ENCODE data around the gene MYO5A. TPM values are rescaled to one million over a fixed set of nuclear protein-coding genes. Genes with fewer than 3 reads are reported as not detected.

The MYO5A gene
- total RNA-seq, 4 donors from 2014 or later: 10.9 to 151 (median 17.0) TPM

GRCh38 chr15:52284164-52284563 is 244.5 kb downstream of the MYO5A start:
- in situ Hi-C loops (cut with MboI; ENCODE audit: low pct_ligation_motif_present in 1 of 4, low pct_unique_long_range_greater_than_20kb in 1 of 4, low sequenced_read_pairs in 3 of 4) (no loop called here), intact Hi-C loops (cut with DNase I; ENCODE audit: low total_unique reads) (no loop called here)
- 75 to 81% methylated on average over 3 of the region's 3 CpGs for WGBS, 2 donors (ENCODE audit: low coverage in 1 of 2)
- peaks cover 7 to 19% (median 17%) of the 10 kb centered on the region in 4 donors for H3K4me1 ChIP-seq
- H3K4me3 ChIP-seq: no peak overlapping the region
- H3K27me3 ChIP-seq: no peaks in the 10 kb centered on the region
- DNase-seq: no peak
- H3K36me3 ChIP-seq: no peaks in the 10 kb centered on the region
- TF ChIP-seq POLR2A (IDR thresholded peaks at IDR 0.05) (no peak), POLR2AphosphoS5 (IDR thresholded peaks at IDR 0.05) (no peak), EP300 (IDR thresholded peaks at IDR 0.05; ENCODE audit: low read depth) (no peak)
- TF ChIP-seq, protein P1, sequence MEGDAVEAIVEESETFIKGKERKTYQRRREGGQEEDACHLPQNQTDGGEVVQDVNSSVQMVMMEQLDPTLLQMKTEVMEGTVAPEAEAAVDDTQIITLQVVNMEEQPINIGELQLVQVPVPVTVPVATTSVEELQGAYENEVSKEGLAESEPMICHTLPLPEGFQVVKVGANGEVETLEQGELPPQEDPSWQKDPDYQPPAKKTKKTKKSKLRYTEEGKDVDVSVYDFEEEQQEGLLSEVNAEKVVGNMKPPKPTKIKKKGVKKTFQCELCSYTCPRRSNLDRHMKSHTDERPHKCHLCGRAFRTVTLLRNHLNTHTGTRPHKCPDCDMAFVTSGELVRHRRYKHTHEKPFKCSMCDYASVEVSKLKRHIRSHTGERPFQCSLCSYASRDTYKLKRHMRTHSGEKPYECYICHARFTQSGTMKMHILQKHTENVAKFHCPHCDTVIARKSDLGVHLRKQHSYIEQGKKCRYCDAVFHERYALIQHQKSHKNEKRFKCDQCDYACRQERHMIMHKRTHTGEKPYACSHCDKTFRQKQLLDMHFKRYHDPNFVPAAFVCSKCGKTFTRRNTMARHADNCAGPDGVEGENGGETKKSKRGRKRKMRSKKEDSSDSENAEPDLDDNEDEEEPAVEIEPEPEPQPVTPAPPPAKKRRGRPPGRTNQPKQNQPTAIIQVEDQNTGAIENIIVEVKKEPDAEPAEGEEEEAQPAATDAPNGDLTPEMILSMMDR (IDR thresholded peaks at IDR 0.05): no peak
- no peaks in the 10 kb centered on the region for H3K9me3 ChIP-seq
- H3K27ac ChIP-seq: no peak overlapping the region

GRCh38 chr15:52283281-52283680 is 245.4 kb downstream of the MYO5A start:
- TF ChIP-seq, protein P1 (IDR thresholded peaks at IDR 0.05): no peak
- TF ChIP-seq POLR2A (IDR thresholded peaks at IDR 0.05) (no peak), POLR2AphosphoS5 (IDR thresholded peaks at IDR 0.05) (no peak), EP300 (IDR thresholded peaks at IDR 0.05; ENCODE audit: low read depth) (no peak)
- no peak for DNase-seq
- Histone ChIP-seq H3K27ac (no peak overlapping the region), H3K27me3 (no peaks in the 10 kb centered on the region), H3K4me1 (peaks cover 3 to 12% (median 10%) of the 10 kb centered on the region in 4 donors), H3K4me3 (no peak overlapping the region), H3K36me3 (peaks cover 0 to 3% (median 0%) of the 10 kb centered on the region in 4 donors), H3K9me3 (no peaks in the 10 kb centered on the region)
- in situ Hi-C loops (cut with MboI; ENCODE audit: low pct_ligation_motif_present in 1 of 4, low pct_unique_long_range_greater_than_20kb in 1 of 4, low sequenced_read_pairs in 3 of 4): no loop called here
- intact Hi-C loops (cut with DNase I; ENCODE audit: low total_unique reads): no loop called here
- 80 to 91% methylated on average over 1 to 6 of the region's 6 CpGs for WGBS, 2 donors (ENCODE audit: low coverage in 1 of 2)

DNA sequence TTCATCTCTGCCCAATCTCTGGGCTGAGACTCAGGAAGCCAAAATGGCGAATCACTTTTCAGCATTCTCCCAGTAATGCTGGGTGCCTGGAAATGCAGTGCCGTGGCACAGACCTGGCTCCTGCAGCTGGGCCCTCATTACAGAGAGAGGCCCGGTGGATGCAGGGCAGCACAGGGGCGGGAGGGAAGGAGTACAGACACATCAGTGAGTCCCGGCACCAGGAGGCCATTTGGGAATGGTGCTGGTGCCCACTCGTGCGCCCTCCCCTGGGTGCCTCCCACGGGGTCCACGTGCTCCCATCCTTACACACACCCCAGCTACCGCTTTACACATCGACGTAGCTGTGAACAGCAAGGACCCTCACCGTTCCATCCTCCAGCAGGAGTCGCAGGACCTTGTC is 246.3 kb downstream of the MYO5A start:
- no peak for DNase-seq
- Histone ChIP-seq H3K4me3 (no peak overlapping the region), H3K27ac (no peak overlapping the region), H3K4me1 (peaks cover 0 to 4% (median 3%) of the 10 kb centered on the region in 4 donors), H3K36me3 (peaks cover 0 to 10% (median 0%) of the 10 kb centered on the region in 4 donors), H3K27me3 (no peaks in the 10 kb centered on the region), H3K9me3 (no peaks in the 10 kb centered on the region)
- intact Hi-C loops (cut with DNase I; ENCODE audit: low total_unique reads) (no loop called here), in situ Hi-C loops (cut with MboI; ENCODE audit: low pct_ligation_motif_present in 1 of 4, low pct_unique_long_range_greater_than_20kb in 1 of 4, low sequenced_read_pairs in 3 of 4) (no loop called here)
- WGBS, 2 donors (ENCODE audit: low coverage in 1 of 2): 89% methylated on average over 14 of the region's 14 CpGs; no CpG with 5 or more reads in 1 of the 2 donors
- TF ChIP-seq POLR2A (IDR thresholded peaks at IDR 0.05) (no peak), POLR2AphosphoS5 (IDR thresholded peaks at IDR 0.05) (no peak)
- TF ChIP-seq, protein P1 (IDR thresholded peaks at IDR 0.05): no peak

DNA sequence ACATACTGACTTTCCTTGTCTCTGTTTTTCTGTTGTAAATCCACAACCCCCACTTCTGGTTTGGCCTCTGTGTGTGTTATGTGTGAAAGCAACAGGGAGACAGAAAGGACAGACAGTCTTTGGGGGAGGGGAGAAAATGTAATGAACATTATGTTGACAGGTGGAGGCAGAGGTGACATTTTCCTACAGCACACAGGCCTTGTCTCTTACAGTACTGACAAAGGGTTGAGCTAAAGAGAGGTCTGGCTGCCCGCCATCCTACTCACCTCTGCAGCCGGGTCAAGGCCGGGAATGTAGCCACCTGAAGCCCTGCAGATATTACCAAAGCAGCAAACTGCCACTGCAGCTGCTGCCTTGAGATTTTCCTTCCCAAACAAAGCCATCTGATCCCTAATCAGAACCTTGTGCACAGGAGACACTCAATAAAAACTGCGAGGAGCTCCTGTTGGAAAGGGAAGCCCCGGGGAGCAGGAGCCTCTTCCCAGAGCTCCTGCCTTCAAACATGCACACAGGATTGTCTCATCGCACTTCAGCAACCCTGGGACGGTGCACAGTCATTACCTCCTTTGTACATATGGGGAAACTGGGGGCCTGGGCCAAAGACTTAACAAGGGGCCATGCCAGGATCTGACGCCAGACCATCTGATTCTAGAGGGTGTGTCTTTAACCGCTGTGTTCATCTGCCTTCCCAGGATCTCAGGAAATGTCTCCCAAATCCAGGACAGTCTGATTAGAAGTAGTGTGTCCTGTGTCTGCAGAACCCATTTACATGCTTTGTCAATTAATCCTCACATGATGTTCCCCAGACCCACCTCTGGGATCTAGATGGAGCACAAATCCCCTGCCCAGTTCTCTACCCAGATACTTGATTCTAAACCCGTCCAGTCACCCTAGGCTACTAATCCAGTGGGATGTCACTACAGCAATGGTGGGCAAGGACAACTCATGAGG is 247.3 kb downstream of the MYO5A start:
- WGBS, 2 donors (ENCODE audit: low coverage in 1 of 2): 86% methylated on average over 10 of the region's 10 CpGs; no CpG with 5 or more reads in 1 of the 2 donors
- Histone ChIP-seq H3K9me3 (no peaks in the 10 kb centered on the region), H3K4me1 (no peaks in the 10 kb centered on the region), H3K27me3 (no peaks in the 10 kb centered on the region), H3K27ac (no peak overlapping the region), H3K4me3 (no peak overlapping the region), H3K36me3 (peaks cover 0 to 10% (median 0%) of the 10 kb centered on the region in 4 donors)
- intact Hi-C loops (cut with DNase I; ENCODE audit: low total_unique reads) (no loop called here), in situ Hi-C loops (cut with MboI; ENCODE audit: low pct_ligation_motif_present in 1 of 4, low pct_unique_long_range_greater_than_20kb in 1 of 4, low sequenced_read_pairs in 3 of 4) (no loop called here)
- DNase-seq: no peak
- TF ChIP-seq, protein P1 (IDR thresholded peaks at IDR 0.05): no peak
- TF ChIP-seq EP300 (IDR thresholded peaks at IDR 0.05; ENCODE audit: low read depth) (no peak), POLR2A (IDR thresholded peaks at IDR 0.05) (no peak), POLR2AphosphoS5 (IDR thresholded peaks at IDR 0.05) (no peak)

Measured in transverse colon (tissue), 4 donors.